Measurements from ENCODE around the gene TSFM.

Gene TSFM

GRCh38 chr12:57749061-57749460 lies 33.5 kb upstream of the TSFM start:
- H3K4me3 ChIP-seq (ENCODE audit: low read depth, low read length) = no peak overlapping the region
- TF ChIP-seq CTCF (IDR thresholded peaks at IDR 0.05; ENCODE audit: low read depth, low read length, missing control alignments) = no peak
- DNase-seq (ENCODE audit: low read depth) = no peak

GRCh38 chr12:57750561-57751431 lies 31.8 kb upstream of the TSFM start:
- peak overlapping the region; percentile 90 for H3K4me3 ChIP-seq (ENCODE audit: low read depth, low read length)
- no peak for DNase-seq (ENCODE audit: low read depth)
- no peak for TF ChIP-seq CTCF (IDR thresholded peaks at IDR 0.05; ENCODE audit: low read depth, low read length, missing control alignments)

DNA sequence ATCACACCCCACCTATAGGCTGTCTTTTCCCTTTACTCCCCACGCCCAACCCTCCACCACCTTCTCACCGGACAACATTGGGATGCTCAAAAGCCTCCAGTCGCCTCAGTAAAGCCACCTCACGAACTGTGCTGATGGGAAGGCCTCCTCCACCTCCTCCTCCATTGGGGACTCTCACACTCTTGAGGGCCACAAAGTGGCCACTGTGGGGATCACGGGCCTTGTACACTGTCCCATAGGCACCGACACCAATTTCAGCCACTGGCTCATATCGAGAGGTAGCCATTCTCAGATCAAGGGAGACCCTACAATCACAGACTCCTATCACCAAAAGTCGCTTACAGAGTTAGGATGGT lies 31.2 kb upstream of the TSFM start:
- peak overlapping the region; percentile 90 for H3K4me3 ChIP-seq (ENCODE audit: low read depth, low read length)
- DNase-seq (ENCODE audit: low read depth) = no peak
- TF ChIP-seq CTCF (IDR thresholded peaks at IDR 0.05; ENCODE audit: low read depth, low read length, missing control alignments) = no peak

- peak within 1 kb of the TSS; percentile 90 for H3K4me3 ChIP-seq (ENCODE audit: low read depth, low read length)
- peak; percentile 99 for DNase-seq (ENCODE audit: low read depth)
- TF ChIP-seq CTCF (IDR thresholded peaks at IDR 0.05; ENCODE audit: low read depth, low read length, missing control alignments) = no peak
Observed at GRCh38 chr12:57751788-57752667, 30.6 kb upstream of the TSFM start, which contains the start of gene CDK4. Gene CDK4, minus strand, starts transcription at chr12:57752310. Its CDS starts 593 bp downstream, at chr12:57751717.

- no peak for TF ChIP-seq CTCF (IDR thresholded peaks at IDR 0.05; ENCODE audit: low read depth, low read length, missing control alignments)
- peak overlapping the region; percentile 17 for H3K4me3 ChIP-seq (ENCODE audit: low read depth, low read length)
- DNase-seq (ENCODE audit: low read depth) = no peak
Observed at GRCh38 chr12:57752668-57753000, 30.0 kb upstream of the TSFM start.

- no peak for TF ChIP-seq CTCF (IDR thresholded peaks at IDR 0.05; ENCODE audit: low read depth, low read length, missing control alignments)
- no peak for DNase-seq (ENCODE audit: low read depth)
- H3K4me3 ChIP-seq (ENCODE audit: low read depth, low read length) = no peak overlapping the region
Observed at GRCh38 chr12:57753756-57754337, 28.7 kb upstream of the TSFM start.
